ENCODE data around the gene B3GNT8. TPM values are rescaled to one million over a fixed set of nuclear protein-coding genes. Genes with fewer than 3 reads are reported as not detected.
"Not testable (repeated sequence)": the region's sequence is repeated elsewhere in the genome, so short reads cannot be mapped to it uniquely, and the experiment has no call there.

The B3GNT8 gene
- total and polyA plus RNA-seq, 7 donors: 2.8 to 49.2 (median 8.0) TPM

DNA sequence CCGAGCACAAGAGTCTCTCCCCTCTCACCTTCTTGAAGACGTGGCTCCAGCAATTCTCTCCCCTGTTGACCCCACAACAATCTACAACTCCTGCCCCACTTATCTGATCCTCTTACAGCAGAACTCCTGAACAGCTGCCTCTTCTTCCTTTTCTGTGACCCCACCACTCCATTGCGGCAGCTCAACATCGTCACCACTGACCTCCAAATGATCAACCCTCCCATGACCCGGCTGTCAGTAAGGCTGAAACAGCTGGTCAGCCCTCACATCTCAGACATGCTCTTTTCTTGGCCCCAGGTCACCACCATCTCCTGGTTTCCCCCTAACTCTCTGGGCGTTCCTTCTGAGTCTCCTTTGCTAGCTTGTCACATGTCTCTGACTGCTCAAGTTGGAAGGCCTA is 31.8 kb downstream of the B3GNT8 start:
- Histone ChIP-seq H3K4me1 (peaks cover 0 to 31% (median 26%) of the 10 kb centered on the region in 4 donors), H3K36me3 (peaks cover 11 to 16% (median 11%) of the 10 kb centered on the region in 4 donors), H3K27ac (no peak overlapping the region), H3K4me3 (no peak overlapping the region), H3K9me3 (no peaks in the 10 kb centered on the region), H3K27me3 (no peaks in the 10 kb centered on the region)
- 69 to 79% methylated on average over 6 of the region's 6 CpGs for WGBS, 2 donors
- DNase-seq: no peak
- no peak for TF ChIP-seq POLR2A (IDR thresholded peaks at IDR 0.05)
- TF ChIP-seq EP300 (IDR thresholded peaks at IDR 0.05): no peak
- TF ChIP-seq, protein P1, sequence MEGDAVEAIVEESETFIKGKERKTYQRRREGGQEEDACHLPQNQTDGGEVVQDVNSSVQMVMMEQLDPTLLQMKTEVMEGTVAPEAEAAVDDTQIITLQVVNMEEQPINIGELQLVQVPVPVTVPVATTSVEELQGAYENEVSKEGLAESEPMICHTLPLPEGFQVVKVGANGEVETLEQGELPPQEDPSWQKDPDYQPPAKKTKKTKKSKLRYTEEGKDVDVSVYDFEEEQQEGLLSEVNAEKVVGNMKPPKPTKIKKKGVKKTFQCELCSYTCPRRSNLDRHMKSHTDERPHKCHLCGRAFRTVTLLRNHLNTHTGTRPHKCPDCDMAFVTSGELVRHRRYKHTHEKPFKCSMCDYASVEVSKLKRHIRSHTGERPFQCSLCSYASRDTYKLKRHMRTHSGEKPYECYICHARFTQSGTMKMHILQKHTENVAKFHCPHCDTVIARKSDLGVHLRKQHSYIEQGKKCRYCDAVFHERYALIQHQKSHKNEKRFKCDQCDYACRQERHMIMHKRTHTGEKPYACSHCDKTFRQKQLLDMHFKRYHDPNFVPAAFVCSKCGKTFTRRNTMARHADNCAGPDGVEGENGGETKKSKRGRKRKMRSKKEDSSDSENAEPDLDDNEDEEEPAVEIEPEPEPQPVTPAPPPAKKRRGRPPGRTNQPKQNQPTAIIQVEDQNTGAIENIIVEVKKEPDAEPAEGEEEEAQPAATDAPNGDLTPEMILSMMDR (IDR thresholded peaks at IDR 0.05): no peak
- no peak for TF ChIP-seq POLR2AphosphoS5 (IDR thresholded peaks at IDR 0.05)
- intact Hi-C loops (cut with DNase I): no loop called here

DNA sequence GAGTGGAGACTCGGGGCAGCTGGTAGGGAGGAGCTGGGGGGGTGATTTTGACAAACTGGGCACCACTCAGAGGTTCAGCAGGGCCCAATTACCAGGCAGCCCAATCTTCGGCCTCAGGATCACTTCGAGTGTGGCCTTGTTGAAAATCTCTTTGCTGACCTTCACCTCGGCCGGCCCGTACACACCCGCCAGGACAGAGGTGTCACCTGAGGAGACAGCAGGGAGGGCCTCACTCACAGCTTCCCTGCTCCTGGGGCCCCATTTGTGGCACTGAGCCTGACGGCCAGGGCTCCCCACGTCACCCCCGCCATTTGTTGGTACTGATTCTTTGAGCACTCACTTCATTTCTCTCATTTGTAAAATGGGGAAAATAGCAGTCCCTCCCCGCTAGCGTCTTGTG is 34.4 kb downstream of the B3GNT8 start:
- H3K36me3 ChIP-seq: peaks cover 11 to 40% (median 12%) of the 10 kb centered on the region in 4 donors
- 86 to 90% methylated on average over 12 of the region's 12 CpGs for WGBS, 2 donors

DNA sequence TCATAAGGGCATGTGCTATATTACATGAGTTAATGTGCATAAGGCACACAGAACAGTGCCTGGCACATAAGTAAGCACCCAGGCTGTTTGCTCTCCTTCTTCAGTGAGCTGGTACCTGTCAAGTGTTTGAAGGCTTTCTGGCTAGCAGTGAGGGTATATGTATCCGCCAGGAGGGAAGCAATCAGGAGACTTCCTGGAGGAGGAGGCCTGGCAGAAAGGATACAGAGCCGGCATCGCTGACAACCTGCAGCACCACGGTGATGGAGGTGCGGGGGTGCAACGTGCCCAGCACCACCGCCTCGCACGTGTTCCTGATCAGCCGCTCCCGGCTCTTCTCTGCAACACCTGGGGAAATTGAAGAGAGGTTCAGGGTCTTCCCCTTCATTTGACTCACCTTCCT is 35.6 kb downstream of the B3GNT8 start:
- H3K9me3 ChIP-seq: no peaks in the 10 kb centered on the region
- TF ChIP-seq EP300 (IDR thresholded peaks at IDR 0.05) (no peak), POLR2A (IDR thresholded peaks at IDR 0.05) (no peak), POLR2AphosphoS5 (IDR thresholded peaks at IDR 0.05) (no peak)
- TF ChIP-seq, protein P1 (IDR thresholded peaks at IDR 0.05): no peak
- no peak overlapping the region for H3K4me3 ChIP-seq
- no peaks in the 10 kb centered on the region for H3K27me3 ChIP-seq
- peaks cover 0 to 10% (median 6%) of the 10 kb centered on the region in 4 donors for H3K4me1 ChIP-seq
- WGBS, 2 donors: 87 to 89% methylated on average over 11 of the region's 11 CpGs
- DNase-seq: no peak
- intact Hi-C loops (cut with DNase I): no loop called here
- no peak overlapping the region for H3K27ac ChIP-seq
- H3K36me3 ChIP-seq: peaks cover 11 to 40% (median 12%) of the 10 kb centered on the region in 4 donors

More for the DNA sequence above, 34.4 kb downstream of the B3GNT8 start:
- TF ChIP-seq, protein P1 (IDR thresholded peaks at IDR 0.05): no peak
- TF ChIP-seq POLR2AphosphoS5 (IDR thresholded peaks at IDR 0.05): no peak
- TF ChIP-seq POLR2A (IDR thresholded peaks at IDR 0.05): no peak
- TF ChIP-seq EP300 (IDR thresholded peaks at IDR 0.05): no peak
- Histone ChIP-seq H3K27ac (no peak overlapping the region), H3K27me3 (no peaks in the 10 kb centered on the region), H3K4me1 (peaks cover 0 to 15% (median 11%) of the 10 kb centered on the region in 4 donors), H3K4me3 (no peak overlapping the region), H3K9me3 (no peaks in the 10 kb centered on the region)
- no peak for DNase-seq
- intact Hi-C loops (cut with DNase I): no loop called here

DNA sequence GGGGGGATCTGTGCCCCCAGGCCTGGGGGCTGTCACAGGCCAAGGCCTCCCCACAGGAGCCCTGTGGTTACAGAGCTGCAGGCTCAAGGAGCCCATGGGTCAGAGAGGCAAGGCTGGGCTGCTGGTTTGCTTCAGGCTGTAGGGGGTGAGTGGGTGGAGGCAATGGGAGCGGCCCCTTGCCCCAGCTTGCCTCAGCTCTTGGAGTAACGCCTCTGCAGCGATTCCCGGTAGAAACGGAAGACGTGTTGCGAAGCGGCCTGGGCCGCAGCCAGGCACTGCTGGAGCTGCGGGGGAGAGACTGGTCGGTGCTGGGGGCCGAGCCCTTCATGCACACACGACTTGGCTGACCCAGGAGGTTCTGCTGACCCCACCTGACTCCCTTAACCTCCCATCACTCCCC is 40.7 kb downstream of the B3GNT8 start:
- no peaks in the 10 kb centered on the region for H3K4me1 ChIP-seq
- intact Hi-C loops (cut with DNase I): no loop called here
- H3K9me3 ChIP-seq: no peaks in the 10 kb centered on the region
- DNase-seq: no peak
- H3K4me3 ChIP-seq: no peak overlapping the region
- no peaks in the 10 kb centered on the region for H3K27me3 ChIP-seq
- TF ChIP-seq EP300 (IDR thresholded peaks at IDR 0.05) (no peak), POLR2A (IDR thresholded peaks at IDR 0.05) (no peak), POLR2AphosphoS5 (IDR thresholded peaks at IDR 0.05) (no peak)
- TF ChIP-seq, protein P1 (IDR thresholded peaks at IDR 0.05): no peak
- H3K36me3 ChIP-seq: peaks cover 2 to 35% (median 8%) of the 10 kb centered on the region in 4 donors
- no peak overlapping the region for H3K27ac ChIP-seq
- WGBS, 2 donors: 95% methylated on average over 13 of the region's 13 CpGs

GRCh38 chr19:41384351-41384750 is 42.8 kb downstream of the B3GNT8 start:
- Histone ChIP-seq H3K27me3 (no peaks in the 10 kb centered on the region), H3K36me3 (peaks cover 0 to 15% (median 0%) of the 10 kb centered on the region in 4 donors), H3K4me1 (no peaks in the 10 kb centered on the region), H3K27ac (no peak overlapping the region), H3K4me3 (no peak overlapping the region), H3K9me3 (no peaks in the 10 kb centered on the region)
- intact Hi-C loops (cut with DNase I): no loop called here
- DNase-seq: no peak
- TF ChIP-seq POLR2AphosphoS5 (IDR thresholded peaks at IDR 0.05) (no peak), EP300 (IDR thresholded peaks at IDR 0.05) (no peak), POLR2A (IDR thresholded peaks at IDR 0.05) (no peak)
- TF ChIP-seq, protein P1 (IDR thresholded peaks at IDR 0.05): no peak
- WGBS, 2 donors: 67 to 77% methylated on average over 5 of the region's 5 CpGs

DNA sequence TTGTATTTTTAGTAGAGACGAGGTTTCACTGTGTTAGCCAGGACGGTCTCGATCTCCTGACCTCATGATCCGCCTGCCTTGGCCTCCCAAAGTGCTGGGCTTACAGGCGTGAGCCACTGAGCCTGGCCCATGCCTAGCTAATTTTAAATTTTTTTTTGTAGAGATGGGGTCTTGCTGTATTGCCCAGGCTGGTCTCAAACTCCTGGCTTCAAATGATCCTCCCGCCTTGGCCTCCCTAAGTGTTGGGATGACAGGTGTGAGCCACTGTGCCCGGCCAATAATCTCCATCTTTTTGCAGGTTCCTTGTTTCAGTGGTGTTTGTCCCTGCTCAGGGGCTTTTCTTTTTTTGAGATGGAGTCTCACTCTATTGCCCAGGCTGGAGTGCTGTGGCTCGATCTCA is 45.6 kb downstream of the B3GNT8 start:
- intact Hi-C loops (cut with DNase I); H3K27ac ChIP-seq; H3K9me3 ChIP-seq; H3K27me3 ChIP-seq; H3K4me3 ChIP-seq; DNase-seq; H3K36me3 ChIP-seq: not testable (repeated sequence)
- 92 to 95% methylated on average over 8 of the region's 8 CpGs for WGBS, 2 donors
- H3K4me1 ChIP-seq: peaks cover 0 to 23% (median 12%) of the 10 kb centered on the region in 4 donors
